Endodermal cell (in vitro differentiated cells): ENCODE results near the gene RHBDL1. TPM values are rescaled to one million over a fixed set of nuclear protein-coding genes. Genes with fewer than 3 reads are reported as not detected.

Experiments
- DNase-seq: peaks from one replicate; pipeline ENCODE4 v3.0.0-alpha.2; 2017
- H3K27ac ChIP-seq: 2 replicates; pipeline ENCODE4 v1.5.1; 2013; ENCODE audit warnings: mild to moderate bottlenecking, low read depth, low read length, moderate library complexity
- H3K27me3 ChIP-seq: 2 replicates; pipeline ENCODE4 v1.6.1; 2013; ENCODE audit warnings: mild to moderate bottlenecking, low read length, moderate library complexity; ENCODE audit not compliant: insufficient read depth, control insufficient read depth, poor library complexity, severe bottlenecking
- H3K36me3 ChIP-seq: 2 replicates; pipeline ENCODE4 v1.7.0; 2013; ENCODE audit warnings: mild to moderate bottlenecking, low read length, moderate library complexity; ENCODE audit not compliant: control insufficient read depth, insufficient read depth
- H3K4me1 ChIP-seq: one replicate; pipeline ENCODE4 v1.7.0; 2013; ENCODE audit warnings: low read length; ENCODE audit not compliant: control insufficient read depth, insufficient read depth
- H3K4me3 ChIP-seq: 2 replicates; pipeline ENCODE4 v1.5.1; 2013; ENCODE audit warnings: mild to moderate bottlenecking, low read length, moderate library complexity
- H3K9ac ChIP-seq: 2 replicates; pipeline ENCODE4 v1.6.1; 2013; ENCODE audit warnings: mild to moderate bottlenecking, low read length, moderate library complexity; ENCODE audit not compliant: poor library complexity, severe bottlenecking; ENCODE audit errors: extremely low read depth
- H3K9me3 ChIP-seq: 2 replicates; pipeline ENCODE4 v1.6.1; 2013; ENCODE audit warnings: mild to moderate bottlenecking, low read length, moderate library complexity; ENCODE audit not compliant: control insufficient read depth
- H3K27ac Mint-ChIP-seq: 2 replicates; pipeline ENCODE4 v1.8.0; 2020; ENCODE audit warnings: mixed read lengths
- H3K27me3 Mint-ChIP-seq: 2 replicates; pipeline ENCODE4 v1.8.0; 2021; ENCODE audit warnings: mild to moderate bottlenecking, mixed read lengths; ENCODE audit not compliant: insufficient read depth
- H3K36me3 Mint-ChIP-seq: 2 replicates; pipeline ENCODE4 v1.8.0; 2020; ENCODE audit warnings: low read depth, mixed read lengths
- H3K4me1 Mint-ChIP-seq: 2 replicates; pipeline ENCODE4 v1.8.0; 2020; ENCODE audit warnings: mixed read lengths
- H3K4me3 Mint-ChIP-seq: 2 replicates; pipeline ENCODE4 v1.8.0; 2020; ENCODE audit warnings: mild to moderate bottlenecking, moderate library complexity, mixed read lengths
- H3K9me3 Mint-ChIP-seq: 2 replicates; pipeline ENCODE4 v1.8.0; 2020; ENCODE audit warnings: mild to moderate bottlenecking, mixed read lengths
- WGBS, 2 experiments: methylation state at CpG; one replicate each; pipeline versions ENCODE4 v1.1.5 to v1.1.7; 2013; ENCODE audit warnings: missing lambda C conversion rate in 2 of 2, mixed read lengths in 1 of 2; ENCODE audit not compliant: insufficient coverage in 1 of 2, insufficient read length in 1 of 2; 5-methylcytosine and 5-hydroxymethylcytosine counted together
- total RNA-seq, 2 donors: library from RNA; stranded (reverse); fragmentation: NEBNext Ultra II Directional in 1 of 2; extraction: Animal tissue kit (Norgen Biotek cat#: 25700) in 1 of 2; gene quantifications; 2 replicates in 1 of 2; 3 replicates in 1 of 2; pipeline ENCODE4 v1.2.1, GENCODE V29; 2021
- TF ChIP-seq, protein P1 (sequence below): fragments of 200-600 bp; sonication (generic); conservative IDR thresholded peaks from 2 replicates; pipeline ENCODE4 v1.5.0; 2021; ENCODE audit warnings: antibody characterized with exemption, mild to moderate bottlenecking

RHBDL1 gene
- total RNA-seq, 2 donors from 2014 or later = 3.7 to 5.1 TPM

DNA sequence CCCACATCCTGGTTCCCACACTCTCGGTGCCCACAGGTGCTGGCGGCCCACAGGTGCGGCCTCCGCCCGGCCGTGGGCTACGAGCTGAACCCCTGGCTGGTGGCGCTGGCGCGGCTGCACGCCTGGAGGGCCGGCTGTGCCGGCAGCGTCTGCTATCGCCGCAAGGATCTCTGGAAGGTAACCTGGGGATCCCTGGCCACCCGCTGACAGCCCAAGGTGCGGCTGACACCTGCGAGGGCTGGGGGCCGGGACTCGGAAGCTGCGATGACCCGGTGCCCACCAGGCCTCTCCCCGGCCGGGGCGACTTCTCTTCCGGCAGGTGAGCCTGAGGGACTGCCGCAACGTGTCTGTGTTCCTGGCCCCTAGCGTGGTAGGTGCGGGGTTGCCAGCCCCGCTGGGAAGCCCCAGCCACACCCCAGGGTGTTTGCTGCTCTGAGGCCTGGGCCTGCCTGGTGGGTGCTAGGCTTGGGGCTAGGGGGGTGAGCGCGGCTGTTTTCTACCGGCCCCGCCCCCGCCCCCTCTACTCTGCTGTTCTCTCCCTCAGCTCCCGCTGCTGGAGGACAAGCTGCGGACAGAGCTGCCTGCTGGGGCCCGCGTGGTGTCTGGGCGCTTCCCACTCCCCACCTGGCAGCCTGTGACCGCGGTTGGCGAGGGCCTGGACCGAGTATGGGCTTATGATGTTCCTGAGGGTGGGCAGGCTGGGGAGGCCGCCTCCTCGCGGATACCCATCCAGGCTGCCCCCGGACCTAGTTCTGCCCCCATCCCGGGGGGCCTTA, 46.5 kb downstream of the RHBDL1 start:
- Histone ChIP-seq H3K27me3 (peaks cover 12% of the 10 kb centered on the region), H3K4me3 (peak overlapping the region; percentile 53), H3K4me1 (peaks cover 4% of the 10 kb centered on the region), H3K27ac (no peak overlapping the region), H3K36me3 (no peaks in the 10 kb centered on the region), H3K9ac (no peak overlapping the region), H3K9me3 (no peaks in the 10 kb centered on the region)
- H3K4me3 Mint-ChIP-seq = no peak overlapping the region
- TF ChIP-seq, protein P1, sequence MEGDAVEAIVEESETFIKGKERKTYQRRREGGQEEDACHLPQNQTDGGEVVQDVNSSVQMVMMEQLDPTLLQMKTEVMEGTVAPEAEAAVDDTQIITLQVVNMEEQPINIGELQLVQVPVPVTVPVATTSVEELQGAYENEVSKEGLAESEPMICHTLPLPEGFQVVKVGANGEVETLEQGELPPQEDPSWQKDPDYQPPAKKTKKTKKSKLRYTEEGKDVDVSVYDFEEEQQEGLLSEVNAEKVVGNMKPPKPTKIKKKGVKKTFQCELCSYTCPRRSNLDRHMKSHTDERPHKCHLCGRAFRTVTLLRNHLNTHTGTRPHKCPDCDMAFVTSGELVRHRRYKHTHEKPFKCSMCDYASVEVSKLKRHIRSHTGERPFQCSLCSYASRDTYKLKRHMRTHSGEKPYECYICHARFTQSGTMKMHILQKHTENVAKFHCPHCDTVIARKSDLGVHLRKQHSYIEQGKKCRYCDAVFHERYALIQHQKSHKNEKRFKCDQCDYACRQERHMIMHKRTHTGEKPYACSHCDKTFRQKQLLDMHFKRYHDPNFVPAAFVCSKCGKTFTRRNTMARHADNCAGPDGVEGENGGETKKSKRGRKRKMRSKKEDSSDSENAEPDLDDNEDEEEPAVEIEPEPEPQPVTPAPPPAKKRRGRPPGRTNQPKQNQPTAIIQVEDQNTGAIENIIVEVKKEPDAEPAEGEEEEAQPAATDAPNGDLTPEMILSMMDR = no peak
- H3K9me3 Mint-ChIP-seq = no peaks in the 10 kb centered on the region
- whole genome bisulfite sequencing, 2 experiments = 92 to 95% methylated on average over 39 to 51 of the region's 51 CpGs
- H3K36me3 Mint-ChIP-seq = no peaks in the 10 kb centered on the region
- no peak overlapping the region for H3K27ac Mint-ChIP-seq
- no peak for DNase-seq
- H3K4me1 Mint-ChIP-seq = peaks cover 3% of the 10 kb centered on the region
- peaks cover 15% of the 10 kb centered on the region for H3K27me3 Mint-ChIP-seq

DNA sequence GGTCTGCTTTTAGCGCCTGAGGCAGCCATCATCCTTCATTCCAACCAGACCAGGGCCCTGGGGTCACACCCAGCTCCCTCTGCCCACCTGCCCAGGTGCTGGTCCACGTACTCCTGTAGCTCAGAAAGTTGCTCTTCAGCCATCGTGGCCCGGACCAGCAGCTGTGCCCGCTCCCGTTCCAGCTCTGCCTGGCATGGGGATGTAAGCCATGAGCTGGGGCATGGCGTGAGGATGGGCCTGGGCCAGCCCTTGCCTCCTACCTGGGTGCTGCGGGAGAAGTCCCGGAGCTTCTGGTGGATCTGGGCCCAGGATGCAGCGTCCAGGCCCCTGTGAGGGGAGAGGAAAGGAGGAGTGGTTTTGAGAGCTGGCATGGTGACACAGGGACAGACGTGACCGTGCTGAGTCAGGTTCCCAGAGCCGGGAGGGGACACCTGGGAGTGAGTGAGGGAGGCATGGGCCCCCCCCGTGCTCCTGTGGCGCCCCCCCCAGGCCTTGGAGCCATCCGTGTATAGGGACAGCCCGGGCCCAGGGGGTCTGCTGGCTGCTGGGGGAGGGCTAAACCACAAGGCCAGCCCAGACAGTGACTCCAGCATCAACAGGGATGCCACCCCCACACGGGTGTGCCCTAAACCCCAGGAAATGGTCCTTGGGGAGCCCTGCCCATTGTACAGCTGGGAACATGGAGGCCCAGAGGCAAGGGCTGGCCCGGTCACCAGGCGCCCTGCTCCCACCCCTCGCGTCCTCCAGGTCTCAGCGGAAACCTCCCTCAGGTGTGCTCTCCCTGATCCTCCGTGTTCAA, 47.6 kb downstream of the RHBDL1 start:
- Mint-ChIP-seq H3K4me1 (peaks cover 3% of the 10 kb centered on the region), H3K27ac (no peak overlapping the region), H3K36me3 (no peaks in the 10 kb centered on the region), H3K4me3 (no peak overlapping the region), H3K9me3 (no peaks in the 10 kb centered on the region), H3K27me3 (peaks cover 15% of the 10 kb centered on the region)
- WGBS, 2 experiments = 91 to 97% methylated on average over 6 to 24 of the region's 24 CpGs
- Histone ChIP-seq H3K27me3 (peaks cover 19% of the 10 kb centered on the region), H3K4me1 (peaks cover 7% of the 10 kb centered on the region), H3K27ac (no peak overlapping the region), H3K9ac (no peak overlapping the region), H3K9me3 (no peaks in the 10 kb centered on the region), H3K4me3 (no peak overlapping the region), H3K36me3 (no peaks in the 10 kb centered on the region)
- DNase-seq = no peak
- TF ChIP-seq, protein P1 = no peak

DNA sequence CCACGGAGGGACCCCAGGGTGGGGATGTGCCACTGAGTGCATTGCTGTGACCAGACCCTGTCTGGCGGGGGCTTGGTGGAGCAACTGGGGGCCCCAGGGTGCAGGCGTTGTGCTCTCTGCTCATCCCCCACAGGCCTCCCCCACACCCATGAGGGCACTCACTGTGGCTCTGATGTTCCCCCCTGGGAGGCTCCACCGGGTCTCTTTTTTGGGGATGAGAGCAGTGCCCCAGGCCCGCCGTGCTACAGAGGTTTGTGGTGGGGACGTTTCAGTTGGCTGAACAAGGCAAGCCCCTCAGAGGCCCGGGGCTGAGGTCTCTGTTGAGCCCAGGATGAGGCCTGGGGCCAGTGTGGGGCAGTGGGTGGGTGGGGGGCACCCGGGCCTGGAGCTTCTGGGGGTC, 48.2 kb downstream of the RHBDL1 start:
- TF ChIP-seq, protein P1 = no peak
- H3K36me3 Mint-ChIP-seq = no peaks in the 10 kb centered on the region
- H3K9me3 Mint-ChIP-seq = no peaks in the 10 kb centered on the region
- H3K4me3 Mint-ChIP-seq = no peak overlapping the region
- Histone ChIP-seq H3K36me3 (no peaks in the 10 kb centered on the region), H3K9me3 (no peaks in the 10 kb centered on the region), H3K9ac (no peak overlapping the region), H3K27ac (no peak overlapping the region), H3K4me3 (no peak overlapping the region), H3K4me1 (peaks cover 7% of the 10 kb centered on the region), H3K27me3 (peaks cover 19% of the 10 kb centered on the region)
- H3K27me3 Mint-ChIP-seq = peaks cover 15% of the 10 kb centered on the region
- H3K4me1 Mint-ChIP-seq = peaks cover 3% of the 10 kb centered on the region
- WGBS, 2 experiments = 92 to 100% methylated on average over 2 to 9 of the region's 9 CpGs
- DNase-seq = no peak
- H3K27ac Mint-ChIP-seq = no peak overlapping the region
